HG03520 (cell line): ENCODE measurements around the gene NAA80.

ENCODE experiments used
- ATAC-seq: cut with Tn5 transposase; IDR thresholded peaks from one replicate; pipeline ENCODE4 v1.9.1; 2021; ENCODE audit warnings: mild to moderate bottlenecking, moderate library complexity; ENCODE audit not compliant: unreplicated experiment

Gene NAA80

DNA sequence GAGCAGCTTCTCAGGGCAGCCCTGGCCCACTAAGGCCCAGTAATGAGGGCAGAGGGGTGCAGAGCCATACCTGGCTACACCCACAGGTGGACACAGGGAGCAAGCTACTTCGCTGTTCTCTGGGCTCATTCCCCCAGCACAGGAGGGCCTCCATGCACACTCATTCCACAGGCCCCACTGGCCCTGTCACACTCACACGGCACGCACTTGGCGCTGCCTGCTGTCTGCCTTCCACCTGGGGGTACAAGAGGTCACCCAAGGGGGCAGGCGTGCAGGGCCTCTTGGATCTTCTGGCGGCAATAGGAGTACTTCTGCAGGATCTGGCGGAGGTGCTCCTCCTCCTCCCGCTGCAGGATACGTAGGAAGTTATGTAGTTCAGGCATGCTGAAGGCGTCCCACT lies 31.1 kb upstream of the NAA80 start:
- ATAC-seq = no peak

DNA sequence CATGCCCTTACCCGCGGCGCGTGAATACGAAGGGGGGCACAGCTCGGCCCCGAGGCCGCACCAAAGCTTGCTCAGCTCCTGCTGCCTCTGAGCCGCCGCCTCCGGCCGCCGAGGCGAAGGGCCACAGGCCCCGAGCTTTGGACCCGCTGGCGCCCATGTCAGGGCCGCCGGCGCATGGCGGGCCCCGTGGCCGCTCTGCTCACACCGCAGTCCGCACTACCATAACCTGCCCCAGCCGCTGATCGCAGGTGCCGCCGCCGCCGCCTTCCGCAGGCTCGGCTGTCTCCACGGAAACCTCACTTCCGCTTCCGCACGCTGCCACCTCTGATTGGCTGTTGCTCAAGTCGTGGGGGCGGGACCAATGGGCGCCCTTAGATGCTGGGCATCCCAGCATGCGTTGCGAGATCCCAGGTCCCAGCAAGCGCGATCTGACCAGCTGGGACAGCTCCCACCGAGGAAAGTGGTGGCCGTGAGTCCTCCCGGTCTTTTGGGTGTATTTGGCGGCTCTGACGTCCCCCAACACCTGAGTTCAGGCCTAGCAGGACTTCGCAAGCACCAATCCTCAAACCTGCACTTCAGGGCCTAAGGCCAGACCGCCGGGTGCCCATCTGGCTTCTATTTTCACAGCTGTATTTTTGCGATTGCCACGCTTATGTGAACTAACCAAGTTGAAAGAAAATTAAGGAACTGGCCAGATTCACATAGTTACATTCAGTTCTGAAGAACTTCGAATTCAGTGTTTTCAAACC lies 28.9 kb upstream of the NAA80 start, which contains the start of gene TUSC2:
Gene TUSC2 (minus strand): TSS at position 281 of the 749 bp plus-strand sequence. CDS start 124 bp downstream, at position 157.
- ATAC-seq = peak; percentile 72

DNA sequence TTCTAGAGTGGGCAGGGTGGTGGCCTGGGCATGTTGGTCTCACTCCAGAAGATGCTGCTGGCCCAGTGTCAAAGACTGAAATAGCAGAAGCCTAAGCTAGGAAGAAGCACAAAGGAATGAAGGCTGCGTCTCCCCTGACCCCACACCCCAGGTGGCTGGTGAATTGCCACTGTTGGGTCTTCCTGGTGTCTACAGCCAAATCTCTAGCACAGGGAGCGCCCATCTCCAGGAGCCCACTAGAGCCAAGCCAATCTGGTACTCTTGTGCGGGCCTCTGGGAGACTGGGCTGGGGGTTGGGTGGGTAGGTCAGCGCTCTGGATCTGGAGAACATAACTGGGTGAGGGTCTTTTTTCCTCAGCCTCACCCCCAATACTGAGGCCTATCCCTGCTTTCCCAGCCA lies 27.9 kb upstream of the NAA80 start:
- no peak for ATAC-seq

DNA sequence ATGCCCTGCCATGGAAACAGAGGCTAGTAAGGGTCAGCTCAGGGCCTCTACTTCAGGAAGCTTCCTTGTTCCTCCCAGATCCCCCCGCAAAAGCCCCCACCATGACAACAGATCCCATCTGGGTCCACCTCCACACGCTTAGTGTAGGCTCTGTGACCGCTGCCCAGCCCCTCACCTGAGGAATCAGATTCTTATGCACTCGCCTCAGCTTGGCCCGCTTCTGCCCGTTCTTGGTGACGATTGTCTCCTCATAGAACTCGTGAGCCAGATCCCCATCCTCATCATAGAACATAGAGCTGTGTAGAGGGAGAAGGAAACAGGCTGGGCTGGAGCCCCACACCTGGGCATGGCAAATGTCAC lies 27.0 kb upstream of the NAA80 start:
- no peak for ATAC-seq

DNA sequence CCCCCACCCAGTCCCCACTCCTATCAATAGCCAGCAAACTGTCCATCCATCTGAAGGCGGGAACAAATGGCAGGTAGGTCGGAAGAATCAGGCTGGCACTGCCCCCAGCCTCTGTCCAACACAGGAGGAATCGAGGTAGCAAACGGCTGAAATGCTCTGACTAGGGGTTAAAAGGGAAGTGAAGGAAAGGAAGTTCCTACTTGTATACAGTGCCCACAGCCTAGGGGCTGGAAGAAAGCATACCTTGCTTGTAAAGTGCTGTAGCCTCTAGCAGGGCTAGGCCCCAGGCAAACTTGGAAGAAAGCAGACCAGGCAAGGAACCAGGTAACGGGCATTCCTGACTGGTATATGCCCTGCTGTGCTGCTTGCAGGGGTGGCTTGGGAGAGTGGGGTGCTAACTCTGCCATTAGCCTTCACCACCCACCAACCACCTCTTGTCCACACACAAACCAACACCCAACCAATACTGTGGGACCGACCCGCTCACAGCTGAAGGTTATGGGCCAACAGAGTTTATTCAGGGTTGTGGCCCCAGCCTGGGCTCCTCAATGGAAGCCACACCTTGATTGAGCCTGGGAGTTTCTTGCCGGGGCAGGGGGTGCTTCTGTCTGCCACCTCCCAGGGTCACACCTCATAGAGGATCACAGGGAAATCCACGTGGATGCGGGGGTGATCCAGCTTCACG lies 26.4 kb upstream of the NAA80 start:
- no peak for ATAC-seq

DNA sequence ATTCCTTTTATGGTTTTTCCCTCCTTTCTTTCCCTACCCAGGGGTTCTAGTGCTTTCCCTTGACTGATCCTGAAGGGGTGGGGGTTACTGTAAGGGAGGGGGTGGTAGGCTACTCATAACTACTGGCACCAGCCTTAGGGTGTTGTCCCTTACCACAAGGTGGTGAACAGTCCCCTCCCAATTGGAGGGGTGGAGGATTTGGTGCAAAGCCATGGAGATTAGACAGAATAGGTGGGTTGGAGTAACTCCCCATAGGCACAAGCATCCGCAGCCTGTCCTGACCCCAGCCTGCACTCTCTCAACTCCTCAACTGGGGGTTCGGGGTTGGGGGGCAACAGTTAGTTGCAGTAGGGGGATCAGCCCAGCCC lies 25.9 kb upstream of the NAA80 start:
- no peak for ATAC-seq

DNA sequence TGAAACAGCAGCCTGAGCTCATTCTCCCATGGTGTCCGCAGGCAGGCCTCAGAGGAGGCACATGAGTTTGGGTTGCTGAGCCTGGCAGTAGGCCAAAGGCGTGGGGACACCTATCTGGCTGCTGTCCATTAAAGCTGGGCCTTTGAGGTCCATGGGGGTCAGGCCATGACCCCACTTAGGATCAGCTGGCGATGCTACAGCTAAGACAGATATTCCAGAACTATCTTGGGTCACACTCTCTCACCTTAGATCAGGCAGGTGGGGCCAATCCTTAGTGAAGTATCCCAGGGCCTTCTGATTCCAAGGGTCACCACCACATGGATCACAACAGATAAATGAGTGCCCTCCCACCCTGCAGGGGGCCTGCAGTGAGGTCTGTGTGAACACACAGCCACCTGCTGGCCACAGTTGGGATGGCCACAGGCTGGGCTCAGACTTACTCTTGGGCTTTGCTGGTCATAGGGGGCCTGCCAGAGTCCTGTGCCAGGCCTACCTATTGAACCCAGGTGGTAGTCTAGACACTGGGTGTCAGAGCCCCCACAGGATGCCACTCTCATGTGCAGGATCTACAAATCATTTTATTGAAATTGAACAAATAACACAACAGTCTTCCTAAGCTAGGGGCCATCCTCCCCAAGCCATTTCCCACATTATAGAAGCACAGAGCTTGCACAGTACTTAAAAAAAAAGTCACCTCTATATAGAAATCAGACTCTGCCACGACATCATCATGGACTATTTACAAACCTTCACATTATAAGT lies 25.3 kb upstream of the NAA80 start:
- no peak for ATAC-seq

DNA sequence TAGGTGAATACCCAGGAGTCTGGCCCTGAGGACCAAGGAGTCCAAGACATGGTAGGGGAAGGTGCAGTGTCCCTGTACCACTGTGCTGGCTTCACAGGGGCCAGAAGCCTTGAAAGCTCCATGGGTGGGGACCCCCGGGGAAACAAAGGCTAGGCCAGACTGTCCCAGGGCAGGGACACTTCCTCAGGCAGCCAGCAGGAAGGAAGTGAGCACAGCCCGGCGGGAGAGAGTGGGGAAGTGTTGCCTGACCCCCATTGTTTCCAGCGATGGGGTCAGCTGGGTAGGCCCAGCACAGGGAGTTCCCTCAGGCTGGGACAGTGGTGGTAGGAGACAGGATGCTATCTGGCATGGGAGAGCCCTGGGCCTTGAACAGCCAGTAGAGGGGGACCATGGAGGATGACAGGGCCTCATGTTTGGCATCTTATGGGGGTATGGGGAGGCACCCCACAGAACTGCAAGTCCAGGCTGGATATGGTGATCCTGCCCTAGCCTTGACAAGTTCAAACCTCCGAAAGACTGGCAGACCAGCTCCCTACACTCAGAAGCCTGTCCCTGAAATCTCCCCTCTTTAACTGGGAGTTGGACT lies 24.5 kb upstream of the NAA80 start:
- ATAC-seq = no peak

DNA sequence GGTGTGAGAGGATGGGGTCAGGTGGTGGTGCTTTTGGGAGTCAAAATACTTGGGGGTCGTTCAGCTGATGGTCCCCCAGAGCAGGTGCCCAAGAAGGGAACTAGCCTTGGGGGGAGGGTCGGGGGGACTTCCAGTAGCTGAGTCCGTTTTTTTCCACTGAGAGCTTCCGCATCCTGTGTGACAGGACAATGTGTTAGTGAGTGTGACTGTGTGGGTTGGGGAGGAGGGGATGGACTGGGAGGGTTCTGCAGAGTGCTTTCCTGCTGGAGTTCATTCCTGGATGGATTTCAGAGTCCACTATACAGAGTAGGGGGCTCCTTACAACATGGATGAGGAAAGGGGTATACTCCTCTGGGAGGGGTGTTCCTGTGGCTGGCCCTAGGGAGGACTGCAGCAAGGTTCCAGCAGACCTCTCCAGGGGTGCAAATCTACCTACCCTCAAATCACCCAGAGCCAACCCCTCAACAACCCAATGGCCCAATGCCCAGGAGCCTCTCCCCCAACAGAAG lies 23.9 kb upstream of the NAA80 start:
- no peak for ATAC-seq

DNA sequence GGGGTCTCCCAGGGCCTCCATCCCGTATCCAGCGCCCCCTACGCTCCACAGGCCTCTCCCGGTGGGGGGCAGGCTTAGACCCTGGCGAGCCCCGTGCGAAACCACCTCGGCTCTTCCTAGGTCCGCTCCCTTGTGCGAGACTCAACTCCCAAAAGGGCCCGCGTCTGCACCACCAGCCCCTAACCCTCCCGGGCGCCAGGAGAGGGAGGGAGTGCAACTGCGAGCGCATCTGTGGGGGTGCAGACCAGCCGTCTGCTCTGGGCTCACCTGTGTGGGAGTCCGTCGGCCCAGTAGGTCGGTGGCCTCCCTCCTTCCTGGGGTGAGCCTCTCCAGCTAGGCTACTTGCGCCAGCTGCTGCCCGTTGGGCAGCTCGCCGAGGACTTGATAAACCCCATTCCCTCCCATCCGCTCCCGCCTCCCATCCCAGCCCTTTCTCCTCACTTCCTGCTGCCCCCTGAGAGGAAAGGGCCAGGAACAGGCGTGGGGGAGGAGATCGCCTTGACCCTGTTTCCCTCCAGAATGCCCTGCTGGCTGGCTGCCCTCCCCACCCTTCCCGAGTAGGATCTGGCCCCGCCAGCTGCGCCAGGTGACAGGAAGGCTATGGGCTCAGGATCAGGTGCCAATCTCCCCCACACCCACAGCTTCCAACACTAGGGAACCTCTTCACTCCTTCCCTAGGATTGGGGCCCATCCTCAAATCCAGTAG lies 23.3 kb upstream of the NAA80 start, which contains the start of gene HYAL2:
Gene HYAL2 (minus strand): TSS at position 360 of the 706 bp plus-strand sequence. CDS start 2,256 bp downstream, outside the sequence.
- ATAC-seq = no peak

DNA sequence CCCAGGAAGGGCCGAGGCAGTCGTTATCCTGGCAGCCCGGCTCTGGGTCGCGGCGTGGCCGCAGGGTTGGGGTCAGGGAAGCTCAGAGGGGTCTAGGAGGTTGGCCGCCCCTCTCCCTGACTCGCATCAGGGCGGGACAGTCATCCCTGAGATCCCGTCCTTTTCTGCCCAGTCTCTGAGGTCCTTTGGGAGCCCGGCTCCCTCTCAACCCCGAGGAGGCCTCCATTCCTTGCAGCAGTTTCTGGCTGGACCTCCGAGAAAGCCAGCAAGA lies 22.8 kb upstream of the NAA80 start:
- ATAC-seq = no peak

DNA sequence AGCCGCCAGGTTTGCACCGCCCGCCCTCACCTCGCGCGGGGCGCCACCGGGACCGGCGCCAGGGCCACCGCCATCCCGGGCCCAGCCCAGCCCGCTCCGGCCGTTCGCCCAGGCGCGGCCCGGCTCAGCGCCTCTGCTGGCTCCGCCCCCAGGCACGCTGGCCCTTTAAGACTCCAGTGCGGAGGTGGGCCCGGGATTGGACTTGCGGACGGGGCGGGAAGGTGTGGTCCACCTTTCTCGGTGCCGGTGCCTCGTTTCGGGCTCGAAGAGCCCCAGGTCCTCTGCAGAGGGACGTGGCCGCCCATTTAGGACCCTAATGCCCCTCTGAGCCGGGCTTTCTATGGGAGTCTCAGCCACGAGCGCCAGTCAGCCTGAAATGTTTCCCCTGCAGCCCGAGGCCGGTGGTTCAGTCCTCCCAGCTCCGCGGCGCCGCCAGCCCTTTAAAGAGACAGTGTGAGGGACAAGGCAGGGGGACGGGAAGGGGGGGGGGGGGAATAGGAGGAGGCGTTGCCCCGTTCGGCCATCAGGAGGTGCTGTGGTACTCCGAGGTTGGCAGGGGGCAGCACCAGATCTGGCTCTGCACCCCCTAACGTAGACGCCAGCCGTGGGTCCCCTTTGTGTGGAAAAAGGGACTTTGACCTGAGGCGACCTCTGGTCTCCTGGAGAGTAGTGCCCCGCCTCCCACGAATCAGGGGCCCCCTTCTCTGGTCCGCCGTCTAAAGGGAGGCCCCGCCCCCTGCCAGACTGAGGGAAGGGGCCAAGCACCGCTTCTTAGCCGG lies 22.3 kb upstream of the NAA80 start:
- peak; percentile 59 for ATAC-seq

DNA sequence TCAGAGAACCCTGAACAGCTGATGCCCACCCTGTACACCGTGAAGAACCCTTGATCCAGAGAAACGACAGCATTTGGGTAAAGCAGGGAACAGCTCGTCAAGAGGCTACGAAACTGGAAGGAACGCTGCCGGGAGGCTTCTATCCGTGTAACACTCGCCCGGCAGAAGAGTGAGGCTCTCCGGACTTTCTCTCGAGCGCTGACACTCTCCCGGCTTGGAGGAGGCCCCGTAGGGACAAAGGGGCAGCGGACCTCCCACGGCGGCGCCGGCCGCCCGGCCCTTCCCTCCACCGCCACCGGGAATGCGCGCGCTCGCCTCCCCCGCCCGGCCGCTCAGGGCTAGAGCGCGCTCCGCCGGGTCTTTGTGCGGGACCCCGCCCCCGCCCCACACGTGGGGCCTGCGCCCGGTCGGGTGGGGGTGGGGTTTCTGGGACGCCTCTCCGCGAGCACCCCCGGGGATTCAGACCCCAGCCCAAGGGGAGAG lies 21.7 kb upstream of the NAA80 start:
- ATAC-seq = peak; percentile 37

DNA sequence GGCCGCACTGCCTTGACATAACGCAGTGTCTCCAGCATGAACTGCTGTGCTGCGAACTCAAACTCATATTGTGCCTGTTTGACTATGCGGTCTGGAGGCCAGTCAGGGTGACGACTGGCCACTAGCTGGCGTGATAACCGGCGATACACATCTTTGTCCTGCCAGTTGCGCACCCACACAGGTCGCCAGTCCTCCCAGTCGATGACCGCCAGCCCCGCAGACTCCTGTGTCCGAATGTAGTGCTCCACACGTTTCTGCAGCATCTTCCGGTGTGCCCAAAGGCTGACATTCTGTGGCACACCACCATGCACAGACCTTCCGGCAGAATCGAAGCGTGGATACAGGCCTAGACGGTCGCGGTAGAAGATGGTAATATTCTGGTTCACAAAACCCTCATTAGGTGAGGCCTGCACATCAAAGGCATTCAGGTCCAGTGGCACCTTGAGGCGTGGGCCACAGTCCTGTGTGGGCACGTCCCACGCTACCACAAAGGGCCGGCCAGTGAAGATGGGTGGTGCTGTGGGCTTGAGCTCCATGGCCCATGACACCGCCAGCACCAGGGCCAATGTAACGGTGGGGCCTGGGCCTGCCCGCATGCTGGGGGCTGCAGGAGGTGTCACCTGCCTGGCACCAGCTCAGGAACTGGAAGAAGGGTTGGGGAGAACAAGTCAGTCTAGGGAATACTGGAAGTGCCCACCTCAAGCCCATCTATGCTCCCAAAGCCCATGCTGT lies 20.9 kb upstream of the NAA80 start:
- ATAC-seq = no peak

DNA sequence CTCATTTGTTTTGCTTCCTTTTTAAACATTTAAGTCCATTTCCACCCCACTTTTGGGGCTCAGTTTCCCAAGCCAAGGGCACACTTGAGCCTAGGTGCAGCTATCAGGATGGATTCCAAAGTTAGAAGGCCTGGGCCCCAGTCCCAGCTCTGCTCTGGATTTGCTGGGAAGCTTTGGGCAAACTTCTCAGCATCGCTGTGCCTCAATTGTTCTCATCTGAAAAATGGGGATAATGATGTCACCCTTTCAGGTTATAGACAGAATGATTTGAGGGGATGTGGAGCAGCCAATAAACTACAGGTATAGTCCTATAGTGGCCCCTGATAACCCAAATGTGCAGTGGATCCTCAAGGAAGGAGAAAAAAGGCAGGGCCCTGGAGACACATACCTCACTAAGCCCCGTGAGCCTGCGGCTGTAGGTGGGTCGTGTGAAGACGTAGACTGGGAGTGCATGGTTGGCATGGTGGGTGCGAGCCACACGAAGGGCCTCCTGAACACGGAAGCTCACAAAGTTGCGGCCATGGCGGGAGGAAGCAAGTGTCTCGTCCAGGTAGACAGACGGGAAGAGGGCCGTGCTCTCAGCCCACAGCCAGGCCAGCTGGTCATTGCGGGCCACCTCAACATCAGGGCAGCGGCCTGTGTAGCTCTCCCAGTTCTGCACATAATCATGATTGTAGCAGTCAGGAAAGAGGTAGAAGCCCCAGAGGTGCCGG lies 20.1 kb upstream of the NAA80 start:
- ATAC-seq = no peak

DNA sequence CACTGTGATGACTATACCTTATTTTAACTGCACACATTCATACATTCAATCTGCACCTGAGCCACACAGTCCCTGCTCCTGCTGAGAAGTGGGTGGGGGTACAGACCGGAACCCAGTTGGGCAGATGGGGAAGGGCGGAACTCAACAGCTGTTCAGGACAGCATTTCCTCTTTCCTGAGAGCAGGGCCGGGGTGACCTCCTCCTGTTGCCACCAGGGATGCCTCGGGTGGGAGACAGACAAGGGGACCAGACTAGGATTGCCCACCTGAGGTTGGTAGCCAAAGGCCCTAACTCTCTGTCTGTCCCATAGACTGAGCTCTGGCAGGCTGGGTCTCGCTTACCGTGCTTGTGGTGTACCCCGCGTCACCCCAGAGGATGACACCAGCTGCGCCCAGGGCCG lies 19.4 kb upstream of the NAA80 start:
- no peak for ATAC-seq

DNA sequence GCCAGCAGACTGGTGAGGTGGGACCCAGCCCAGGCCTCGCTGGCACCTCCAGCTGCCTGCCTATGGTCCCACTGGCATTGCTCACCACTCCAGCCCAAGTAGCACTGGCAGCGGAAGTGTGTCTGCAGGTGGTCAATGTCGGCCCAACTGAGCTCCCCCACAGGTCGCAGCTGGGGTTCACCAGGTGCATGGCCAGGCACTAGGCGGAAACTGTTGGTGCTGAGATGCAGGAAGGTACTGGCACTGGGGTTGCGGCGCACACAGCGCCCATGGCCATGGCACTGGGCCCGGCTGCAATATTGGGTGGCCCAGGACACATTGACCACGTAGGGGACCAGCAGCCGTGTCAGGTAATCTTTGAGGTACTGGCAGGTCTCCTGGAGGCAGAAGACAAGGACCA lies 19.0 kb upstream of the NAA80 start:
- ATAC-seq = no peak

DNA sequence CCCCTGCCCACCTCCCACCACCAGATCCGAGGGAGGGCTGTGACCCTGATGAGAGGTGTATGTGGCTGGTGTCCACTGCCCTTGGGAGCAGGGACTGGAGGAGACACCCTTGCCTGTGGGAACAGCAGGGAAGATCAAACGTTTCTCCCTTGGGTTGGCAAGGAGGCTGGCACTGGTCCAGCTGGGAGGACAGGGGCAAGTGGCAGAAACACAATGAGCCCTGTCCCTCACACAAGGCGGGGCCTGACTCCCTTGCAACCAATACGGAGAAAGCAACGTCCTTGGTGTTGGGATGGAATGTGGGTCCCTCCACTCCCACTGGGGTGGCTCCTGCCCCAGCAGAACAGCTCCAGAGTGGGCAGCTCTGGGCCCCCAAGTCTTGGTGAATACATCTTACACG lies 18.1 kb upstream of the NAA80 start:
- no peak for ATAC-seq
